ENCODE data around the gene MEIOSIN. TPM values are rescaled to one million over a fixed set of nuclear protein-coding genes. Genes with fewer than 3 reads are reported as not detected.
A peak's percentile ranks its signal among the peaks of the same experiment; 100 is the strongest.

MEIOSIN gene
- total RNA-seq, 2 experiments from 2014 or later = not detected

DNA sequence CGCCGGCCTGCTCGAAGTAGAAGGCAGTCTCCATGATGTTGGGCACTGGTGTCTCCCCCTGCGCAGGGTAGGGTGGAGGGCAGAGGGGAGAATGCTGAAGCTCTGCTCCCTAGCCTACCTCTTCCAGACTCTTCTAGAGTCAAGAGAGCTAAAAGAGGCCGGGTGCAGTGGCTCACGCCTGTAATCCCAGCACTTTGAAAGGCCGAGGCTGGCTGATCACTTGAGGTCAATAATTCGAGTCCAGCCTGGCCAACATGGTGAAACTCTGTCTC is 71.7 kb downstream of the MEIOSIN start:
- no peaks in the 10 kb centered on the region for H4K20me1 ChIP-seq (ENCODE audit: insufficient read depth, low read length)
- no peak overlapping the region for H2AFZ ChIP-seq (ENCODE audit: low read length)
- no peaks in the 10 kb centered on the region for H3K9me2 ChIP-seq (ENCODE audit: insufficient read depth, low read length)
- CTCF ChIA-PET (ENCODE audit: unreplicated experiment) = no interaction called here
- intact Hi-C loops (cut with micrococcal nuclease; ENCODE audit: unreplicated experiment) = no loop called here
- TF ChIP-seq EZH2phosphoT487 (IDR thresholded peaks at IDR 0.05; ENCODE audit: borderline replicate concordance, low read depth, low read length) = no peak
- TF ChIP-seq, protein P1, sequence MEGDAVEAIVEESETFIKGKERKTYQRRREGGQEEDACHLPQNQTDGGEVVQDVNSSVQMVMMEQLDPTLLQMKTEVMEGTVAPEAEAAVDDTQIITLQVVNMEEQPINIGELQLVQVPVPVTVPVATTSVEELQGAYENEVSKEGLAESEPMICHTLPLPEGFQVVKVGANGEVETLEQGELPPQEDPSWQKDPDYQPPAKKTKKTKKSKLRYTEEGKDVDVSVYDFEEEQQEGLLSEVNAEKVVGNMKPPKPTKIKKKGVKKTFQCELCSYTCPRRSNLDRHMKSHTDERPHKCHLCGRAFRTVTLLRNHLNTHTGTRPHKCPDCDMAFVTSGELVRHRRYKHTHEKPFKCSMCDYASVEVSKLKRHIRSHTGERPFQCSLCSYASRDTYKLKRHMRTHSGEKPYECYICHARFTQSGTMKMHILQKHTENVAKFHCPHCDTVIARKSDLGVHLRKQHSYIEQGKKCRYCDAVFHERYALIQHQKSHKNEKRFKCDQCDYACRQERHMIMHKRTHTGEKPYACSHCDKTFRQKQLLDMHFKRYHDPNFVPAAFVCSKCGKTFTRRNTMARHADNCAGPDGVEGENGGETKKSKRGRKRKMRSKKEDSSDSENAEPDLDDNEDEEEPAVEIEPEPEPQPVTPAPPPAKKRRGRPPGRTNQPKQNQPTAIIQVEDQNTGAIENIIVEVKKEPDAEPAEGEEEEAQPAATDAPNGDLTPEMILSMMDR (conservative IDR thresholded peaks at IDR 0.05; ENCODE audit: low read length) = no peak
- no TSS peak for BruUV-seq (replicated peaks)
- H3K4me2 ChIP-seq (ENCODE audit: low read length) = no peak overlapping the region
- H3K36me3 ChIP-seq (ENCODE audit: insufficient read depth, low read length) = no peaks in the 10 kb centered on the region
- peaks cover 14% of the 10 kb centered on the region for H3K4me1 ChIP-seq (ENCODE audit: insufficient read depth, low read length, poor library complexity, severe bottlenecking)
- H3K27ac ChIP-seq (ENCODE audit: low read depth, low read length, poor library complexity, severe bottlenecking) = no peak overlapping the region
- no peaks in the 10 kb centered on the region for H3K9me3 ChIP-seq (ENCODE audit: low read length)
- POLR2A ChIA-PET = no interaction called here
- DNase-seq (ENCODE audit: low spot score) = no peak
- H3K79me2 ChIP-seq (ENCODE audit: insufficient read depth, low read depth, low read length) = no peaks in the 10 kb centered on the region
- H3K4me3 ChIP-seq (ENCODE audit: low read depth, low read length, poor library complexity, severe bottlenecking) = no peak overlapping the region

GRCh38 chr19:45805719-45806118 is 72.5 kb downstream of the MEIOSIN start:
- no peaks in the 10 kb centered on the region for H3K9me3 ChIP-seq (ENCODE audit: low read length)
- TF ChIP-seq EZH2phosphoT487 (IDR thresholded peaks at IDR 0.05; ENCODE audit: borderline replicate concordance, low read depth, low read length) = no peak
- TF ChIP-seq, protein P1 (conservative IDR thresholded peaks at IDR 0.05; ENCODE audit: low read length) = no peak
- intact Hi-C loops (cut with micrococcal nuclease; ENCODE audit: unreplicated experiment) = no loop called here
- no peak overlapping the region for H3K27ac ChIP-seq (ENCODE audit: low read depth, low read length, poor library complexity, severe bottlenecking)
- no peaks in the 10 kb centered on the region for H3K36me3 ChIP-seq (ENCODE audit: insufficient read depth, low read length)
- DNase-seq (ENCODE audit: low spot score) = no peak
- H2AFZ ChIP-seq (ENCODE audit: low read length) = no peak overlapping the region
- H3K79me2 ChIP-seq (ENCODE audit: insufficient read depth, low read depth, low read length) = no peaks in the 10 kb centered on the region
- POLR2A ChIA-PET = no interaction called here
- no peak overlapping the region for H3K4me3 ChIP-seq (ENCODE audit: low read depth, low read length, poor library complexity, severe bottlenecking)
- peaks cover 21% of the 10 kb centered on the region for H3K4me1 ChIP-seq (ENCODE audit: insufficient read depth, low read length, poor library complexity, severe bottlenecking)
- no peak overlapping the region for H3K4me2 ChIP-seq (ENCODE audit: low read length)
- H4K20me1 ChIP-seq (ENCODE audit: insufficient read depth, low read length) = no peaks in the 10 kb centered on the region
- BruUV-seq (replicated peaks) = no TSS peak
- H3K9me2 ChIP-seq (ENCODE audit: insufficient read depth, low read length) = no peaks in the 10 kb centered on the region
- CTCF ChIA-PET (ENCODE audit: unreplicated experiment) = no interaction called here

DNA sequence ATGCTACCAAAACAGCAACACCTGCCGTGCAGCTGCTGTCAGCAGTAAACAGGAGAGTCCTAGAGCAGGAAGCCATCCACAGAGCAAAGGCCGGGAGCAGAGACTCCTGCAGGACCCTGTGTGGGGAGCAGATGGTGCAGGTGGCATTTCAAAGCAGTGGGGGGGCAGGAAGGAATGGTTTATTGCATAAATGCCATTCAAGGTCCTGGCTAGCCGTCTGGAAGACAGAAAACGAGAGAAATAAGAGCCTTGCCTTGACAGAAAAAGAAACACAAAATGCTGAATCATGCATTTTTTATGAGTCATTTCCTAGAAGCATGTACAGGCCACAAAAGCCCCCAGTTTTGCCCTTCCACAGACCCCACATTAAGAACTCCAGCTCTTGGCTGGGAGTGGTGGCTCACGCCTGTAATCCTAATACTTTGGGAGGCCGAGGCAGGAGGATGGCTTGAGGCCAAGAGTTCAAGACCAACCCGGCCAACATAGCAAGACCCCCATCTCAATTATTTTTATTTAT is 76.5 kb downstream of the MEIOSIN start:
- peaks cover 4% of the 10 kb centered on the region; the same call in 1 of the 2 replicates for H3K36me3 ChIP-seq (ENCODE audit: insufficient read depth, low read length)
- H3K9me3 ChIP-seq (ENCODE audit: low read length) = no peaks in the 10 kb centered on the region
- H3K9me2 ChIP-seq (ENCODE audit: insufficient read depth, low read length) = no peaks in the 10 kb centered on the region
- H3K4me2 ChIP-seq (ENCODE audit: low read length) = peak overlapping the region; percentile 25
- no peak for TF ChIP-seq EZH2phosphoT487 (IDR thresholded peaks at IDR 0.05; ENCODE audit: borderline replicate concordance, low read depth, low read length)
- TF ChIP-seq, protein P1 (conservative IDR thresholded peaks at IDR 0.05; ENCODE audit: low read length) = no peak
- no TSS peak for BruUV-seq (replicated peaks)
- peak; percentile 54 for DNase-seq (ENCODE audit: low spot score)
- peak overlapping the region; percentile 3 for H3K27ac ChIP-seq (ENCODE audit: low read depth, low read length, poor library complexity, severe bottlenecking)
- H4K20me1 ChIP-seq (ENCODE audit: insufficient read depth, low read length) = no peaks in the 10 kb centered on the region
- intact Hi-C loops (cut with micrococcal nuclease; ENCODE audit: unreplicated experiment) = no loop called here
- H3K79me2 ChIP-seq (ENCODE audit: insufficient read depth, low read depth, low read length) = no peaks in the 10 kb centered on the region
- no peak overlapping the region for H3K4me3 ChIP-seq (ENCODE audit: low read depth, low read length, poor library complexity, severe bottlenecking)
- peak overlapping the region; percentile 14; the same call in 1 of the 2 replicates for H2AFZ ChIP-seq (ENCODE audit: low read length)
- POLR2A ChIA-PET = no interaction called here
- peaks cover 13% of the 10 kb centered on the region for H3K4me1 ChIP-seq (ENCODE audit: insufficient read depth, low read length, poor library complexity, severe bottlenecking)
- CTCF ChIA-PET (ENCODE audit: unreplicated experiment) = no interaction called here

Data from OCI-LY7 (cell line).